A172 (cell line): ENCODE results near the gene SEMA4C. TPM values are rescaled to one million over a fixed set of nuclear protein-coding genes. Genes with fewer than 3 reads are reported as not detected.

ENCODE experiments used
- DNase-seq: peaks from one replicate; pipeline ENCODE4 v3.0.0-alpha.2; 2015; ENCODE audit warnings: low spot score
- total RNA-seq: library from RNA; depleted of rRNA; stranded (reverse); fragments of >200 nt; shearing (Covaris generic); gene quantifications from 2 replicates; pipeline ENCODE4 v1.2.3, GENCODE V29; 2014

SEMA4C gene
- total RNA-seq, 1 experiment from 2014 or later = 40.1 TPM

- no peak for DNase-seq
Measured at GRCh38 chr2:96882906-96883305, 13.0 kb upstream of the SEMA4C start.

- DNase-seq = no peak
Measured at GRCh38 chr2:96882230-96882629, 12.3 kb upstream of the SEMA4C start.

GRCh38 chr2:96881349-96882195 is 11.7 kb upstream of the SEMA4C start:
- DNase-seq = no peak

GRCh38 chr2:96880891-96881273 is 11.0 kb upstream of the SEMA4C start:
- DNase-seq = no peak

GRCh38 chr2:96879545-96880040 is 9.7 kb upstream of the SEMA4C start:
- no peak for DNase-seq

- no peak for DNase-seq
Measured at GRCh38 chr2:96878796-96879544, 9.1 kb upstream of the SEMA4C start.

- no peak for DNase-seq
Measured at GRCh38 chr2:96878171-96878570, 8.3 kb upstream of the SEMA4C start.

- no peak for DNase-seq
Measured at GRCh38 chr2:96877631-96878092, 7.8 kb upstream of the SEMA4C start.

- no peak for DNase-seq
Measured at GRCh38 chr2:96877042-96877451, 7.2 kb upstream of the SEMA4C start.

GRCh38 chr2:96876269-96877041 is 6.6 kb upstream of the SEMA4C start:
- DNase-seq = no peak

- no peak for DNase-seq
Measured at GRCh38 chr2:96875498-96876268, 5.8 kb upstream of the SEMA4C start.

- no peak for DNase-seq
Measured at GRCh38 chr2:96874198-96874831, 4.4 kb upstream of the SEMA4C start.

GRCh38 chr2:96873651-96874096 is 3.8 kb upstream of the SEMA4C start:
- no peak for DNase-seq

- DNase-seq = no peak
Measured at GRCh38 chr2:96872591-96873349, 2.9 kb upstream of the SEMA4C start.

- no peak for DNase-seq
Measured at GRCh38 chr2:96870626-96871255, 861 bp upstream of the SEMA4C start.

- peak; percentile 45 for DNase-seq
Measured at GRCh38 chr2:96869281-96869821, 529 bp downstream of the SEMA4C start.

GRCh38 chr2:96868555-96869280 is 1.2 kb downstream of the SEMA4C start:
- peak; percentile 89 for DNase-seq
